Peyer's patch (tissue), 4 donors: ENCODE data around the gene IGF2R.

Source experiments
- POLR2A ChIP-seq, 2 donors: fragments of 450-650 bp; IDR thresholded peaks; one replicate each; pipeline ENCODE4 v1.5.1; 2017; ENCODE audit warnings: antibody characterized with exemption in 2 of 2, mild to moderate bottlenecking in 2 of 2, moderate library complexity in 2 of 2
- TF ChIP-seq, protein P1 (sequence below), 6 experiments: fragments of 450-650 bp in 4 of 6; fragments of 200-600 bp in 2 of 6; sonication (generic) in 1 of 6; IDR thresholded peaks; one replicate each; pipeline ENCODE4 v1.5.1; 2017 to 2019; ENCODE audit warnings: antibody characterized with exemption in 6 of 6, mild to moderate bottlenecking in 3 of 6, moderate library complexity in 1 of 6

DNA sequence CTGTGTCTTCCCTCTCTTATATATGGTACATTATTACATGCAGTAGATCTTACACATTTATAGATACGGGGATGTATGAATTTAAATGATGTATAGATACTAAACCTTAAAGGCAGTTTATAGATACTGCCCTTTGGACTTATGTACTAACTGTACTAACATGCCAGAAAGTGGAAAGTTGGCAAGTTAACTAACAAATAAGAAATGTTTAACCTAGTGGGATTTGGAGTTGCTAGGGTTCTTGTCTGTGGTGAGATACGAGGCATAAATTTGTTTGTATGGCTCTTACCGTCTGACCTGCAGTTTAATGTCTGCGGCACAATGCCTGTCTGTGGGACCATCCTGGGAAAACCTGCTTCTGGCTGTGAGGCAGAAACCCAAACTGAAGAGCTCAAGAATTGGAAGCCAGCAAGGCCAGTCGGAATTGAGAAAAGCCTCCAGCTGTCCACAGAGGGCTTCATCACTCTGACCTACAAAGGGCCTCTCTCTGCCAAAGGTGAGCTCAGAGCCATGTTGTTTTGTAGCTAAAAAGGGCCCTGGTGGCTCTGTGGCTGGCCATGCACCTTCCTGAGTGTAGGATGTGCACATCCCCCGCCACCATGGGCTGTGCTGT lies 89.8 kb downstream of the IGF2R start:
- TF ChIP-seq, protein P1, sequence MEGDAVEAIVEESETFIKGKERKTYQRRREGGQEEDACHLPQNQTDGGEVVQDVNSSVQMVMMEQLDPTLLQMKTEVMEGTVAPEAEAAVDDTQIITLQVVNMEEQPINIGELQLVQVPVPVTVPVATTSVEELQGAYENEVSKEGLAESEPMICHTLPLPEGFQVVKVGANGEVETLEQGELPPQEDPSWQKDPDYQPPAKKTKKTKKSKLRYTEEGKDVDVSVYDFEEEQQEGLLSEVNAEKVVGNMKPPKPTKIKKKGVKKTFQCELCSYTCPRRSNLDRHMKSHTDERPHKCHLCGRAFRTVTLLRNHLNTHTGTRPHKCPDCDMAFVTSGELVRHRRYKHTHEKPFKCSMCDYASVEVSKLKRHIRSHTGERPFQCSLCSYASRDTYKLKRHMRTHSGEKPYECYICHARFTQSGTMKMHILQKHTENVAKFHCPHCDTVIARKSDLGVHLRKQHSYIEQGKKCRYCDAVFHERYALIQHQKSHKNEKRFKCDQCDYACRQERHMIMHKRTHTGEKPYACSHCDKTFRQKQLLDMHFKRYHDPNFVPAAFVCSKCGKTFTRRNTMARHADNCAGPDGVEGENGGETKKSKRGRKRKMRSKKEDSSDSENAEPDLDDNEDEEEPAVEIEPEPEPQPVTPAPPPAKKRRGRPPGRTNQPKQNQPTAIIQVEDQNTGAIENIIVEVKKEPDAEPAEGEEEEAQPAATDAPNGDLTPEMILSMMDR (IDR thresholded peaks at IDR 0.05): no peak
- no peak for TF ChIP-seq POLR2A (IDR thresholded peaks at IDR 0.05)
